Natural killer cell treated with Interleukin-12 subunit alpha and Interleukin-12 subunit beta and Interleukin-15 and Interleukin-18, amount 100 ng/mL, for 72 hours (primary cell): ENCODE results near the gene GLRA3. TPM values are rescaled to one million over a fixed set of nuclear protein-coding genes. Genes with fewer than 3 reads are reported as not detected.
A peak's percentile ranks its signal among the peaks of the same experiment; 100 is the strongest.

Experiments used
- ATAC-seq, 2 donors: fragments of 150-1000 bp; cut with Tn5 transposase in 1 of 2; sonication (Bioruptor Pico), chemical (Tn5 transposase) in 1 of 2; 2 replicates each; pipeline ENCODE4 v1.10.0; 2021
- DNase-seq: peaks from one replicate; pipeline ENCODE4 v3.0.0; 2022; ENCODE audit warnings: low spot score
- H3K27ac Mint-ChIP-seq, 2 donors: 1 replicate in 1 of 2; 2 replicates in 1 of 2; pipeline ENCODE4 v1.8.0; 2022; ENCODE audit warnings: mixed read lengths in 2 of 2, mild to moderate bottlenecking in 1 of 2, moderate library complexity in 1 of 2
- H3K27me3 Mint-ChIP-seq, 2 donors: 1 replicate in 1 of 2; 2 replicates in 1 of 2; pipeline ENCODE4 v1.8.0; 2022; ENCODE audit warnings: mixed read lengths in 2 of 2
- H3K36me3 Mint-ChIP-seq: one replicate; pipeline ENCODE4 v1.8.0; 2022; ENCODE audit warnings: mixed read lengths
- H3K4me1 Mint-ChIP-seq, 2 donors: 1 replicate in 1 of 2; 2 replicates in 1 of 2; pipeline ENCODE4 v1.8.0; 2022; ENCODE audit warnings: low read depth in 2 of 2, mixed read lengths in 2 of 2, mild to moderate bottlenecking in 1 of 2
- H3K4me3 Mint-ChIP-seq: one replicate; pipeline ENCODE4 v1.8.0; 2022; ENCODE audit warnings: mixed read lengths
- H3K9me3 Mint-ChIP-seq: 2 replicates; pipeline ENCODE4 v1.8.0; 2022; ENCODE audit warnings: mixed read lengths
- total RNA-seq, 2 donors: library from RNA; stranded (reverse); gene quantifications; one replicate each; pipeline ENCODE4 v1.2.3, GENCODE V29; 2022

GLRA3 gene
- total RNA-seq, 2 donors from 2014 or later, result not detected

- ATAC-seq, result no peak
- Mint-ChIP-seq H3K9me3 (no peaks in the 10 kb centered on the region), H3K27ac (no peak overlapping the region)
Measured at GRCh38 chr4:174716986-174717770, 111.9 kb downstream of the GLRA3 start.

GRCh38 chr4:174714393-174715211 is 114.4 kb downstream of the GLRA3 start:
- H3K4me1 Mint-ChIP-seq, result no peaks in the 10 kb centered on the region
- no peak for DNase-seq

More at GRCh38 chr4:174716986-174717770, 111.9 kb downstream of the GLRA3 start:
- DNase-seq, result no peak
- Mint-ChIP-seq H3K36me3 (no peaks in the 10 kb centered on the region), H3K27me3 (peaks cover 4 to 9% of the 10 kb centered on the region in 2 donors), H3K4me3 (no peak overlapping the region), H3K4me1 (no peaks in the 10 kb centered on the region)

GRCh38 chr4:174713821-174714220 is 115.2 kb downstream of the GLRA3 start:
- Mint-ChIP-seq H3K4me3 (no peak overlapping the region), H3K4me1 (no peaks in the 10 kb centered on the region), H3K27me3 (peaks cover 4 to 9% of the 10 kb centered on the region in 2 donors), H3K36me3 (no peaks in the 10 kb centered on the region), H3K27ac (no peak overlapping the region), H3K9me3 (no peaks in the 10 kb centered on the region)
- no peak for DNase-seq
- ATAC-seq, result no peak

More at GRCh38 chr4:174714393-174715211, 114.4 kb downstream of the GLRA3 start:
- no peak for ATAC-seq
- no peak overlapping the region for H3K4me3 Mint-ChIP-seq
- no peaks in the 10 kb centered on the region for H3K36me3 Mint-ChIP-seq
- H3K27me3 Mint-ChIP-seq, result peaks cover 4 to 9% of the 10 kb centered on the region in 2 donors
- no peaks in the 10 kb centered on the region for H3K9me3 Mint-ChIP-seq
- no peak overlapping the region for H3K27ac Mint-ChIP-seq

GRCh38 chr4:174713181-174713580 is 115.9 kb downstream of the GLRA3 start:
- no peak for ATAC-seq
- Mint-ChIP-seq H3K36me3 (no peaks in the 10 kb centered on the region), H3K9me3 (no peaks in the 10 kb centered on the region), H3K27me3 (peaks cover 4 to 9% of the 10 kb centered on the region in 2 donors), H3K27ac (no peak overlapping the region), H3K4me3 (no peak overlapping the region), H3K4me1 (no peaks in the 10 kb centered on the region)
- DNase-seq, result no peak

- Mint-ChIP-seq H3K4me1 (no peaks in the 10 kb centered on the region), H3K27me3 (peaks cover 4 to 9% of the 10 kb centered on the region in 2 donors), H3K36me3 (no peaks in the 10 kb centered on the region), H3K27ac (no peak overlapping the region), H3K4me3 (no peak overlapping the region), H3K9me3 (no peaks in the 10 kb centered on the region)
- DNase-seq, result no peak
- no peak for ATAC-seq
Measured at GRCh38 chr4:174709526-174709925, 119.5 kb downstream of the GLRA3 start.

- H3K27ac Mint-ChIP-seq, result no peak overlapping the region
Measured at GRCh38 chr4:174708381-174708780, 120.7 kb downstream of the GLRA3 start.

GRCh38 chr4:174707902-174708301 is 121.1 kb downstream of the GLRA3 start:
- Mint-ChIP-seq H3K27me3 (no peaks in the 10 kb centered on the region), H3K9me3 (no peaks in the 10 kb centered on the region), H3K4me3 (no peak overlapping the region), H3K27ac (no peak overlapping the region), H3K4me1 (no peaks in the 10 kb centered on the region), H3K36me3 (no peaks in the 10 kb centered on the region)
- no peak for ATAC-seq
- no peak for DNase-seq

More at GRCh38 chr4:174708381-174708780, 120.7 kb downstream of the GLRA3 start:
- Mint-ChIP-seq H3K4me1 (no peaks in the 10 kb centered on the region), H3K36me3 (no peaks in the 10 kb centered on the region), H3K27me3 (peaks cover 0 to 1% of the 10 kb centered on the region in 2 donors), H3K9me3 (no peaks in the 10 kb centered on the region), H3K4me3 (no peak overlapping the region)
- DNase-seq, result no peak
- ATAC-seq, result no peak

GRCh38 chr4:174707051-174707676 is 121.9 kb downstream of the GLRA3 start:
- no peak for DNase-seq
- no peaks in the 10 kb centered on the region for H3K27me3 Mint-ChIP-seq
- H3K36me3 Mint-ChIP-seq, result no peaks in the 10 kb centered on the region
- no peak overlapping the region for H3K27ac Mint-ChIP-seq
- H3K9me3 Mint-ChIP-seq, result no peaks in the 10 kb centered on the region
- no peak overlapping the region for H3K4me3 Mint-ChIP-seq
- ATAC-seq, result peak in 1 of 2 donors; percentile 68
- no peaks in the 10 kb centered on the region for H3K4me1 Mint-ChIP-seq

GRCh38 chr4:174702979-174703478 is 126.0 kb downstream of the GLRA3 start:
- peaks cover 0 to 3% of the 10 kb centered on the region in 2 donors for H3K27me3 Mint-ChIP-seq
- no peaks in the 10 kb centered on the region for H3K36me3 Mint-ChIP-seq
- ATAC-seq (no peak), DNase-seq (no peak)
- peaks cover 6% of the 10 kb centered on the region for H3K9me3 Mint-ChIP-seq
- no peaks in the 10 kb centered on the region for H3K4me1 Mint-ChIP-seq
- H3K27ac Mint-ChIP-seq, result no peak overlapping the region
- no peak overlapping the region for H3K4me3 Mint-ChIP-seq

GRCh38 chr4:174699654-174700053 is 129.4 kb downstream of the GLRA3 start:
- ATAC-seq, result no peak
- Mint-ChIP-seq H3K27ac (no peak overlapping the region), H3K36me3 (no peaks in the 10 kb centered on the region), H3K27me3 (peaks cover 0 to 3% of the 10 kb centered on the region in 2 donors), H3K4me1 (no peaks in the 10 kb centered on the region), H3K4me3 (no peak overlapping the region), H3K9me3 (peaks cover 6% of the 10 kb centered on the region)
- no peak for DNase-seq

- no peaks in the 10 kb centered on the region for H3K4me1 Mint-ChIP-seq
- H3K27me3 Mint-ChIP-seq, result peaks cover 0 to 3% of the 10 kb centered on the region in 2 donors
- no peak for DNase-seq
- H3K36me3 Mint-ChIP-seq, result peaks cover 10% of the 10 kb centered on the region
- no peak for ATAC-seq
- H3K27ac Mint-ChIP-seq, result no peak overlapping the region
- H3K4me3 Mint-ChIP-seq, result no peak overlapping the region
- H3K9me3 Mint-ChIP-seq, result peaks cover 6% of the 10 kb centered on the region
Measured at GRCh38 chr4:174697896-174698295, 131.2 kb downstream of the GLRA3 start.

GRCh38 chr4:174697202-174697601 is 131.8 kb downstream of the GLRA3 start:
- Mint-ChIP-seq H3K27me3 (peaks cover 0 to 3% of the 10 kb centered on the region in 2 donors), H3K4me3 (no peak overlapping the region), H3K4me1 (no peaks in the 10 kb centered on the region), H3K36me3 (peaks cover 10% of the 10 kb centered on the region), H3K27ac (no peak overlapping the region), H3K9me3 (peaks cover 6% of the 10 kb centered on the region)
- ATAC-seq (no peak), DNase-seq (no peak)

GRCh38 chr4:174696657-174697056 is 132.4 kb downstream of the GLRA3 start:
- Mint-ChIP-seq H3K36me3 (peaks cover 10% of the 10 kb centered on the region), H3K4me1 (no peaks in the 10 kb centered on the region)

More at GRCh38 chr4:174696657-174697056, 132.4 kb downstream of the GLRA3 start:
- ATAC-seq (no peak), DNase-seq (no peak)
- Mint-ChIP-seq H3K27ac (no peak overlapping the region), H3K27me3 (peaks cover 0 to 3% of the 10 kb centered on the region in 2 donors), H3K4me3 (no peak overlapping the region), H3K9me3 (peaks cover 4% of the 10 kb centered on the region)
